Esophagus mucosa (tissue), 1 donor: Measurements from ENCODE around the gene PKP2. TPM values are rescaled to one million over a fixed set of nuclear protein-coding genes. Genes with fewer than 3 reads are reported as not detected.
"Not testable (repeated sequence)": the region's sequence is repeated elsewhere in the genome, so short reads cannot be mapped to it uniquely, and the experiment has no call there.

ENCODE experiments used
- ATAC-seq: fragments of 200-7000 bp; cut with Tn5 transposase; one replicate; pipeline ENCODE4 v1.9.1; 2020
- total RNA-seq: library from RNA; stranded (reverse); gene quantifications from one replicate; pipeline ENCODE4 v1.2.4, GENCODE V29; 2023
- donor health status: DM: yes; HTN: yes; CAD: no.

Gene PKP2
- total RNA-seq, 1 donor from 2014 or later, result 13.7 TPM

DNA sequence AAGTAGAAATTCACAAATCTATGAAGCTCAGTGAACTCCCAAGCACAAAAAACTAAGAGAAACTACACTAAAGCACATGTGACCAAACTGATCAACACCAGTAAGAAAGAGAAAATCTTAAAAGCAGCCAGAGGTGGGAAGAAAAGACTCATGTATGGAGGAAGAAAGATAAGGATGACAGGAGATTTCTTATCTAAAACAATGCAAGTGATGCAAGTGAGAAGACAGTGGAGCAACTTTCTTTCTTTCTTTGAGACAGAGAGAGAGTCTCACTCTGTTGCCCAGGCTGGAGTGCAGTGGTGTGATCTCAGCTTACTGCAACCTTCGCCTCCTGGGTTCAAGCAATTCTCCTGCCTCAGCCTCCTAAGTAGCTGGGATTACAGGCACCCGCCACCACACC is 34.9 kb downstream of the PKP2 start:
- ATAC-seq, result not testable (repeated sequence)

DNA sequence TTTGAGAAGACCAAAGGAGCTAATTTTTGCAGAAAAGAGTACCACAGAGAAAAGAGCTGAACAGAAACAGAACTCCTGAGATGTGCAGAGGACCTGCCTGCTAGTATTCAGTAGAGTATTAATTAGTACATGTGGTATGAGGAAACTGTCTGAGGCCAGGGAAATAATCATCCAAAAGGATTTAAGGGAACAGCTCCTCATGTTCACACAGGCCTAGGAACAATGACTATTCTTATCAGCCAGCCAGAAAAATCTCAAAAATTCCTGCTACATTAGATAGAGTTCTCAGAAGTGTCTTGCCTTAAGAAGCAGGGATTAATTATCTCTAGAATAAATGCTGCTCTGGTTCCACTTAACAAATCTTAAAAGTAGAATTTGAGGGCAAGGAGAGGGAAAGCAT is 36.4 kb downstream of the PKP2 start:
- peak; percentile 70 for ATAC-seq

DNA sequence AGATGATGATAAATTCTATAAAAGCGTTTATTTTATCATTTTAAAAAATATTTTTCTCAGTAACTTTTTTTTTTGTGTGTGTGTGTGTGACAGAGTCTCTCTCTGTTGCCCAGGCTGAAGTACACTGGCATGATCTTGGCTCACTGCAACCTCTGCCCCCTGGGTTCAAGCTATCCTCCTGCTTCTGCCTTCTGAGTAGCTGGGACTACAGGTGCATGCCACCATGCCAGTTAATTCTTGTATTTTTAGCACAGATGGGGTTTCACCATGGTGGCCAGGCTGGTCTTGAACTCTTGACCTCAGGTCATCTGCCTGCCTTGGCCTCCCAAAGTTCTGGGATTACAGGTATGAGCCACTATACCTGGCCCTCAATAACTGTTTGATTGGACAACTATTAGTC is 37.2 kb downstream of the PKP2 start:
- ATAC-seq, result no peak

DNA sequence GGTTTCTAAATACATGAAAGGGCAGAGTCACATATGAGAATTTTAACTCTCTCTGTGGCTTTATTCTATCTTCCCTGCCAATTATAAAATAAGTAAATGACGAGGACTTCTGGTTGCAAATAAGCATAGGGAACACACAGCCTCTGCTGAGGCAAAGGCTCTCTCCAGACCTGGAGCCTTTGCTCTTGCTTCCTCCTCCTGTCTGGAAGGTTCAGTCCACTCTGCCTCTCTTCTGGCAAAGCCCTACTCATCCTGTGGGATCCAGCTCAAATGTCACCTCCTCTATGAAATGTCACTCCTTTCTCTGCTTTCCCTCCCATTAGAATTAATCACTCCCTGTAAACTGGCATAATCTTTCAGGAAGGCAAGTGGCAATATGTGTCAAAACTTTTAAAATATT is 41.9 kb downstream of the PKP2 start:
- no peak for ATAC-seq

DNA sequence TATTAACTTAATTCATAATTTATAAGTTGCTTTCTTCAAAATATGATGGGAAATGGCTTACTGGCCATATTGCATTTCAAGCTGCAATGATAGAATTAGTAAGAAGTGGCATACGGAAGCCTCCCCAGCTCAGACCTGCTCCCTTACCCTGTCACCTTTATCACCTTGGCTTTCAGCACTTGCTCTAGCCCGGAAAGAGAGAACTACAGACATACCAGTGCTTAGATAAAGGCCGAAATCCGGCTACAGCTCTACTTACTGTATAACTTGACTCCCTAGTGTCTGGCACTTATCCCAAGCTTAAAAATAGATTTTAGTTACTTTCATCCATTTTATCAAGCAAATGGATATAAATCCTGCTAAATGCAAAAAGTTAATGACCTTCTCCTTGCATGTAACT is 42.5 kb downstream of the PKP2 start:
- ATAC-seq, result no peak

DNA sequence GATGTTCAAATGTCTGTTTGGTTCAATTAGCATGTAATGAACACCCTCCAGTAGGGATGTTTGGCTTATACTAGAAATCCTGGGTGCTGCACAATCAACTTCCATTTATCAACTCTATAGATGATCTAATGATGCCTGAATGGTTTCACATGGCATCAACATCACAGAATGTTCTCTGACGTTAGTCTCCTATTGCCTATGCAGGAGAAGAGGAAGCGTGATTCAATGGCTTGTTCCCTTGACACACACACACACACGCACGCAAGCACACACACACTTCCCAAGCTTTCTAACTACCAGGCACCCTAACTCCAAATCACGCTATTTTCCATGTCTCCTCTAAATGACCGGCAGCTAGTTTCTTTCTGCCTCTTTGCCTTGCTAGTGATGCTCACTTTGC is 49.3 kb downstream of the PKP2 start:
- ATAC-seq, result no peak

DNA sequence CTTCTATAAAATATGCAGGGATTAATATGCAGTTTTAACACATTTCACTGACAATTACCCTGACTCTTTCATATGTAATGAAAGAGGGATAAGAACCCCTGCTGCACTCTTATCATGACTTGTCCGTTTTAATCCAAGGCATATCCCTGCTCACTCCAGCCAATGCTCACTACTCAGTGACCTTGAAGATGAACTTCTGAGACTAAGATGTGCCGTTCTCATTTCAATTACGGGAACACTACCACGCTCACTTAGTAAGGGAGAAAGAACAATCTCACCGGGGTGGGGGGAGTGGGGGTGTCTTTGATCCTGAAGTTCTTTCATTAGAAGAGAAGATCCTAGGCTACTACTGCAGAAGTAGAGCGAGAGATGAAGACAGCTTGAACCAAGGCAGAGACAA is 50.5 kb downstream of the PKP2 start:
- ATAC-seq, result no peak

DNA sequence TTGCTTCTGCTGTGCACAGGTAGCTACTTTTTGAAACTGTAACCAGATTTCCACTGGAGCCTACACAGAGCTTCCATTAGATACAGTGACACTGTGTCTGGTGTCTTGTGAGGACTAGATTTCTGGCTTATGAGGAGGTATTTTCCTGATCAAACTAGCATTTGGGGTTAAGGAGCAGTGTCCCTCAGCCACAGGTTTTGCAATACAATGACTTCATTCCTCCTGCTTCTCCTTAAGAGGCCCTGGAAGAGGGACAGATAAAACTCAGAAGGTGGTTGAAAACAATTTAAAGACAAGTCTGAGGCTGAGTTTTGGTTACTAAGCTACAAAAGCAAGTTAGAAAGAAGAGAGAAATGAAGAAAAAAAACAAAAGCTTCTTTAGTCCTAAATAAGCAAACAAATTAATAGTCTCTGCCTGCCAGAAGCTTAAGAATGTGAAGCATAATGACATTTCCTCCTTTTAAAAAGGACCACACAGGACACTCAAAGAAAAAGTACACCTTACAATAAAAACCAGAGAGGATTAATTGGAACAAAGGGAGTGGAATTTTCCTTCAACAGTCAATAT is 53.0 kb downstream of the PKP2 start:
- no peak for ATAC-seq

DNA sequence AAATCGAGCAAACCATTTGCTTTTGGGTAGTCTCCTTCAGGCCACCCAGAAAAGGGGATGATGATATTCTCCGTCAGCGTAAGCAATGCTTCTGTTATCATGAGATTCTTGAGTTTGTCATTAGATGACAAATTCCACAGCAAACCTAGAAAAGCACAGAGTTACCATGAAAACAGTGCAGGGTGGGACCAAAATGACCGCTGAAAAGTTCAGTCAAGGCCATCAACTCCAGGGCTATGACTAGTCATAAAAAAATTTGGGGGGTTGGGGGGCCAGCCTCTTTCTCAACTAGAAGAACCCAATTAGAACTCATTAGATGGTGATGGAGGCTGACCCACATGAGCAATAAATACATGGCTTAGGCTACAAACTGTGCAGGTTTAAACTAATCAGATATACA is 55.5 kb downstream of the PKP2 start:
- no peak for ATAC-seq

DNA sequence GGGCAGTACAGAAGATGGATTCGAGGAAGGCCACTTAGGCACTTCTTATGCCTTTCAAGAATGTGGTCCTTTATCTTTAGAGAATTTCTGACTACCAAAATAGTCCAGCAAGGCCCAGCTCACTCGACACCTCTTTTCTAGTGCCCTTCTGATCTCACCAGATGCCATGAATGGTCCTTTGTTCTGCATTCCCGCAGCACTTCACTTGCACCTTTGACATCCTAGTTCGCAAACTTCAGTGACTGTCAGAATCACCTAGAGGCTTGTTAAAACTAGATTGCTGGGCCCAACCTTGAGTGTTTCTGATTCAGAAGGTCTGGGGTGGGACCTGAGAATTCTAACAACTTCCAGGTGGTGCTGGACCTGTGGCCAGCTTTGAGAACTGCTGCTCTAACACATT is 56.7 kb downstream of the PKP2 start:
- no peak for ATAC-seq

DNA sequence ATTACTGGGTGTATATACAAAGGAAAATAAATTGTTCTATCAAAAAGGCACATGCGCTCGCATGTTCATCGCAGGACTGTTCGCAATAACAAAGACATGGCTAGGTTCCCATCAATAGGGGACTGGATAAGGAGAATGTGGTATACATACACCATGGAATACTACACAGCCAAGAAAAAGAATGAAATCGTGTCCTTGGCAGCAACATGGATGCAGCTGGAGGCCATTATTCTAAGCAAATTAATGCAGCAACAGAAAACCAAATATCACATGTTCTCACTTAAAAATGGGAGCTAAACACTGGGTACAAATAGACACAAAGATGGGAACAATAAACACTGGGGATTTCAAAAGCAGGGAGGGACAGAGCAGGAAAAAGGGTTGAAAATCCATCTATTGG is 58.6 kb downstream of the PKP2 start:
- ATAC-seq, result no peak

DNA sequence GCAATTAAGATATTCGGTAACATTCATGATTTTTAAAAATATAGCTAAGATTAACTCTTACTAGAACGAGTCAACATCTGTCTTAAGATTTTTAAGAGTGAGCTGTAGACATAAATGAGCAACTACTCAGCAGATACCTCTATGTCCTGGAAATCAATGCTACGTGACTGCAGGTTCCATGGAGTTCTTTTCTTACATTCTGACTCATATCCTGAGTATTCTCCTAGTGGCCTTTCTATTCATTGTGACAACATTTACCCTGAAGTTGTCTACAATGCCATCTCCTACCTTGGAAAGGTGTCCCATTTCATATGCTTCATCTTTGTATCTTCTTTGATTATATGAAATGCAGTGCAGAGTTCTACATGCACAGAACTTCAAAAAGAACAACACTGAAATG is 59.9 kb downstream of the PKP2 start:
- no peak for ATAC-seq

DNA sequence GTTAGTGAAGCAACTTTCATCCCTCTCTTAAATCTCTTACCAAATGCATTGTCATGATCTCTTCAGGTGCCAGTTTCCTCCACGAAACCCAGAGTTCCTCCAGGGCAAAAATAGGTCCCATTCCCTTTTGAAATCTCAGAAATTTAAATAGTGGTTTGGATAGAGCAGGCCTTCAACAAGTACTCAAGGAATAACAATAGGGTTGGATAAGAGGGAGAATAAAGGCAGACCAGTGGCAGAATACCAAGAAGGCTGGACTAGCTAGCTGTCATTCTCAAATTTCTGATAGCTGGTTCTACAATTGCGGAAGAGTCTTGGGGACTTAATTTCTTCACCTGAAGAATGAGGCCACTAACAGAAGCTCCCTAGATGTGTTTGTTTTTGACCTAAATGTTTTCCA is 62.5 kb downstream of the PKP2 start:
- ATAC-seq, result no peak

DNA sequence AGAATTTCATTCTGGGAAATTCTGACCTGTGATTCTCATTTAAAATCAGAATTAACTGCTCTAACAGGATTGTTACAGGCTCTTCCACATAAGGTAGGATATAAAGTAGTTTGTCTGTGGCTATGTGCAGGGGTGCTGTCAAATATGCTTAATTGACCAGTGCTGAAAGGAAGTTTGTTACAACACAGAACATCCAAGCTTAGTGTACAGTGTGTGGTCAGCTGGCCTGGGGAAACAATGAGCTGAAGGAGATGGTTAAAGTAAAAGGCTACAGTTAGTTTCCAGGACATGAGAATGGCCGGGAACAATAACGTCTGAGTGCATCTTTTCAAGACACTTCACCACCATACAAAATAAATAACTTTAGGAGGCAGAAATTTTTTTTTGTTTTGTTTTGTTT is 68.0 kb downstream of the PKP2 start:
- no peak for ATAC-seq

DNA sequence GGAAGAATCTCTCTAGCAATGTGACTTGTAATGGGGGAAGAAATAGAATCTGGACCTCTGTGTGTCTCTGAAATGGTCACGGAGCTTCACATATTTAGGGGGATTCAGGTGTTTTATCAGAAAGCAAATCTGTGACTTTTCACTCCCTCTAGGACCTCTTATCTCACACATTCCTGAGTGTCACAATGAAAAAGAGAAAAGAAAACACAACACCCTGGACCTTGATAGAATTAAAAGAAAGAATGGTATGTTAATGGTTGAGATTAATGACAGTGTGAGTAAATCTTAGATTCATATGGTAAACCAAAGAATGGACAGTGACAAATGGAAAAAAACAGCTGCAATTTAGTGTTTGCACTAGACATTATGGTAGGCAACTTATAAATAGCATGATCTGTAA is 68.5 kb downstream of the PKP2 start:
- ATAC-seq, result no peak

DNA sequence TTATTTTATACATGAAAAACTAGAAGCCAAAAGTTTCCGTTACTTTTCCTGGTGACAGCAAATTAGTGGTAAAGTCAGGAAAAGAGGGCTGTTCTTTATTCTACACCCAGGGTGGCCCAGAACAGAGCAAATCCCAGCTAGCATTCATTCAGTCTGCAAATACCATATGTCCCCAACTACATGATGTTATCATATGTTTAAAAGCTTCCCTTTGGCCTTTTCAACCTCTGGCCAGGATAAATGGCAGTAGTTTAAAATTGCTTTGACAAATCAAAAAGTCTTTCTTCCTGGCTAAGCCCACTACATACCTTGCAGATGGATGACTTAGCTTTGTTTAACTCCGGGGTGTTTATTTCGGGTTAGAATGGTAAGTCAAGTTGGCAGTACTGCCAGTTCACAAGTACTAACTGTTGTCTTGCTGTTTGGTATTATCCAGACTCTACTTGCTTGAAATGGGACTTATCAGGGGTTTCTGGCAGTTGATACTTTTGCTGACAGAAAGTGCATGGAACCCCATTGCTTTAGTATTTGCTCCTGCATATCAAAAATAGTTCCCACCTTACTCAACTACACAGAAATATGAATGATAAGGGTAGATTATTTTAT is 69.7 kb downstream of the PKP2 start:
- ATAC-seq, result no peak

DNA sequence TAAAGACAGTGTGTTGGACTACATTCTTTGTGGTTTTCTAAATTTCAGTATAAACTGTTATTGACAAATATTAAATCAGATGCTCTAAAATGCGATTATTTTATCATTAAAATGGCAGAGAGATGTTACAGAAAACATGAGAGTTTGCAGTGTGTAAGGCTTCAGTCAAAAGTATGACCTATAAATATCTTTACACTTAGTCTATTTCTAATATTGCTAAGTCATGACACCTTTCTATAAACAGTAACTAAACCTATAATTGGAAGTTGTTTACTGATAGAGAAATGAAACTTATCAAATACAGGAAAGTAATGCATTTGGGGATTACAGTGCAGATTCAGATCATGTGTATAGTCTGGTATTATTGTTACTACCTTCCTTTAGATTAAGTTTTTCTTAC is 72.0 kb downstream of the PKP2 start:
- ATAC-seq, result no peak

DNA sequence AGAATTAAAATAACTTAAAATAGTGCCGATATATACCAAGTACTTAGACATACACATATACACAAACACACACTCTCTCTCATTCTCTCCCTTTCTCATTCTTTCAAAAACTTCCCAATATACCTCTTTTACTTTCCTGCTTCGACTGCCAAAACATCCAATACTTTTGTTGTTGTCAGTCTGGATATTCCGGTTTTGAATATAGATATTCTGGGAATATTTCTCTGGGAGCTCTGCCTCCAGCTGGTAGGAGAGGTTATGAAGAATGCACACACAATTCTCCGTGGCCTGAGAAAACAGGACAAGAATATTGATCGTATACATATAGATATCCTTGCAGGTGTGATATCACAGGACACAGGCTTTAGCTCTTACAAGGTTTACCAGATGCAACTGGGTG is 74.2 kb downstream of the PKP2 start:
- no peak for ATAC-seq

DNA sequence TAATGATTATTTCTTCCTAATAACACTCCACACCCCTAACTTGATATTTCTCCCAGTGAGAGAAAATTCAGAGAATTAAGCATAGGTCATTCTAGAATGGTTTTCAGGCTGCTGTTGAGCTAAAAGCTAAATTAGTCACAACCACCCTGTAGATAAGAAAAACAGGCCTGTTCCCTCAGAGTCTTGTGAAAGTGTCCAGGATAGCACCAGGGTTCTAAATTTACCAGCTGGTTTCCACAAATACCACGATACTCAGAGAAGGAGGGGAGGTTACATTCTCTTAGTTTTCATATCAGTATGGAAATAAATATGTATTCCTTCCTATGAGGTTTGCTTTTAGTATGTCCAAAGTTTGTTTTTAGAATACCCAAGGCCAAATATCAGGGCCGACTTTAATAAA is 74.9 kb downstream of the PKP2 start:
- no peak for ATAC-seq

DNA sequence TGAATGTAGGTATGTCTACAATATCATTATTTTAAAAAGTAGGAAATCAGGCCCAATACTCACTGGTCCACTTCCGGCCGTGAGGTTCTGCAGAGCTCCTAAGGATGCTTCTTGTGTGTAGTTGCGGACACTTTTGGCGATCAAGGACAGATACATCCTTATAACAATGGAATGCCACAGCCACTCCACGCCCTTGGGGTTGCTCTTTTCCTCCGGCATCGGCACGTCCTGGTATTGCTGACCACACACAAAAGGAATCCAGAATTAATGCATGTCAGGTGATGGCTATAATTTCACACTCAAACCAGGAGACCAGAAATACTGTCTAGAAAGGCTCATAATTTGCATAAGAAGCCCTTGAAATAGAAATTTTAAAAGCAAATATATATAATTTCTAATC is 75.3 kb downstream of the PKP2 start:
- no peak for ATAC-seq

DNA sequence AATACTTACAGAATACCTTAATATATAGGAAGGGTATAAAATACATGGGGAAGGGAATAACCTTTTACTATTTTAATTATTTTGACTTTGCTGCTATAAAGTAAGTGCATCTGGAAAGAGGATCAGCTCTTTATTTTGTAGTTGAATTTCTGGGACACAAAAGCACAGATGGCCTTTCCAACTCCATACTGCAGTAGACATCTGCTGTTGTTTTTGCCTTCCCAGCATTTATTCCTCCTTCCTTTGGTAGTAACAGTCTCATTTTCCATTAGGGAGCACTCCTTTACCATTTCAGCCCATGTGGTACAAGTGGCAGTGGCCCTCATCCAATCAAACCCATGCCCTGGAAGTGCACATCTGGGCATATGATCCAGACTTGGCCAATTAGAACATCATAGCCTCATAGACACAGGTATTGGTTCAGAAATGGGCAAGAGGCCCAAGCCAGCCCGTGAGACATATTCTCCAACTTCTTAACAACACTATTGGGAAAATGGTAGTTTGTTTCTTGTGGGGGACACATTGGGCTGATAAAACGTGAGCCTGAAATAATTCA is 76.1 kb downstream of the PKP2 start:
- no peak for ATAC-seq

DNA sequence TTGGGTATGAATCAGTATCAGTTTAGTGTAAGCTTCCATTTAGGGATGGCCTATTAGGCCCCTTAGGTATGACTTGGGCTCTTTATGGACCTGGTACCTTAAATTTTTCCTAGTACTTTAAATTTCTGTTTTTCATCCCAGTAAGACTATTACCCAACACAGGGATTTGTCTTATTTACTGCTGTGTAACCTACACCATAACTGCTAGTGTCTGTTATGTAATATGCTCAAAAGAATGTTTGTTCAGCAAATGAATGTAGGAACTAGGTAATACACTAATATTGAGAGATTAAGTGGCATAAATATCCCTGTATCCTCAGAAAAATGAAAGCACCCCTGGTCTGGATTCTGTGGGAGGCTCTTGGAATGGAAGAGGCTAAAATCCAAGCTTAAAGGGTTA is 77.2 kb downstream of the PKP2 start:
- ATAC-seq, result no peak

DNA sequence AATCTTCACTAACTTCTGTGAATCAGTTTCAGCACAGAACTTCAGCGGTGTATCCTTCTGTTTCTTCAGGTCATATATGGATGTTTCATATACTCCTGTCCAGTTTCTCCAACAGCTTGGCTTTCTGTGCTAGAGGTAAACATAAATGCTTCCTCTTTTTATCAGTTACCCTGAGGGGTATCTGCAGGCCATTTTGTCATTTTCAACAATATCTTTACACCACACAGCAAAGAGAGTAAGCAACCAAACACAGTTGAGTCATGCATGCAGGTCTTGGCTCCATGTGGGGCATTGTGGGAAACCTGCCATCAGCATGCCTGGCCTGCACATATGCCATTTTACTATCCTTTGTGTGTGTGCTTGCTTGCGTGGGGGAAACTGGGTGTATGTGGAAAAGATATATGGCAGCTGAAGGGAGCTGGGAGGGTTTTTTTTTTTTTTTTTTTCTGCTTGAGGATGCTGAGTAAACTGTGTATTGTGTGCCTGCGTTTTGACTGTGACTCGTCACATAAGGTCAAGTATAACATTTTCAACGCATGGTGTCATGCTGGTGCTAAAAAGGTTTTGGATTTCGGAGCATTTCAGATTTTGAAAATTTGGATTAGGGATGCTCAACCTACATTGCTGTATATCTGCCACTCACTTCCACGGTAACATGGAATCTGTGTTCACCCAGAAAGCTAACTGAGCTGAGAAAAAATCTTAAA is 84.7 kb downstream of the PKP2 start:
- no peak for ATAC-seq

DNA sequence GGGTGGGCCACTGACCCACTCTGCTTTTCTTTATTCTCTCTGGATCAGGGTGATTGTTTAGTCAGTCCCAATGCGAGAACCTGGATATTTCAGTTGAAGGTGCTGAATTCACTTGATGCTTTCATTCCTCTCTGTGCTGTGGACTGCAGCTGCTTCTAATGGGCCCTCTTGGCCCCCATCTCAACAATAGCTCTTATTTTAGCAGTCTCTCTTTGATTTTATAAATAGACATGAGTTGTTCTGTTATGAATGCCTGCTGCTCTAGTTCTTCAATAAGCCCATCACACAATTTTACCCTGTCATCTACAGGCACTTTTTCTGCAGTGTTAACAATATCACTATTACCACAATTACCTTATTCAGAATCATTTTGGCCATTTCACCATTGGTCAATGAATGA is 86.7 kb downstream of the PKP2 start:
- no peak for ATAC-seq
